ENCODE data around the gene GRID2IP.
"Not testable (repeated sequence)": the region's sequence is repeated elsewhere in the genome, so short reads cannot be mapped to it uniquely, and the experiment has no call there.

Gene GRID2IP

DNA sequence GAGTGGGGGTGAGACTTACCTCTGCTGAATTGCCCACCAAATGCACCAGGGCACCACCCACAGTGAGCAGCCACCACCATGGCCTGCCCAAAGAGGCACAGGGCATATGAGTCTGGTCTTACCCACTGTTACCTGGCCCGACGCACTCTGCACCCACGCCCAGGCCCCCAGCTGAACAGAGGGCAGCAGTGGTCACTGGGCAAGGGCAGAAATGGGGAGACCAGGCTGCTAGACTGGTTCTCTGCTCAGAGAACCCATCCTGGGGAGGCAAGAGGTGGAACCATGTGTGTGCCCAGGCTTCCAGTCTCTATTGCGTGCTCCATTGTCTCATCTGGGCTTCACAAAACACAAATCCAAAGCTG, 64.1 kb downstream of the GRID2IP start:
- no peak for DNase-seq (ENCODE audit: low read depth)

DNA sequence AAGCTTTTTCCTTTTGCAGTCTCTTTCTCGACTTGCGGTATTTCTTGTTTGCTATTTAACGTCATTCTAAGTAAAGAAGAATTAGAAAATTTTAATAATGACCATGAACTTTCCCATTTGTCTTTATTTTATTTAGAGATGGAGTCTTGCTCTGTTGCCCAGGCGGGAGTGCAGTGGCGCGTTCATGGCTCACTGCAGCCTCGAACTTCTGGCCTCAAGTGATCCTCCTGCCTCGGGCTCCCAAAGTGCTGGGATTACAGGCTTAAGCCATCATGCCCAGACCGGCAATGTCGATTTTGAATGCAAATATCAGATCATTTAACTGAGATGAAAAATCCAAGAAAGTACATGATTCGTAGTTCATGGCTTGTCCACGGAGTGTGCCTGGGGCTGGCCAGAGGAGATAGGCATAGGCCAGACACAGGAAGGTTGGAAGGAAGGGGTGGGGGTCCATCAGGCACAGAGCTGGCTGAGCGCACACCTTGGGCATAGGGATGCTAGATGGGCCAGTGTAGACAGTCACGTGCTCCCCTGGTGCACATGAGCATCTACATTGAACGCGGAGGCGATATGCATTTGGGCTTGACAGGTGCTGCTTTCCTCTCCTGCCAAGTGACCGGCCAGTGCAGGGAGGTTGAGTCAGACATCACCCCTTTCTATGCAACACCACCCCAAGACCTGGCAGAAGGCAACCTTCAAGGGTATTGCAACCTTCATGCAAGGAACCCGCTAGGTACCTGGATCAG, 64.7 kb downstream of the GRID2IP start:
- no peak for DNase-seq (ENCODE audit: low read depth)

DNA sequence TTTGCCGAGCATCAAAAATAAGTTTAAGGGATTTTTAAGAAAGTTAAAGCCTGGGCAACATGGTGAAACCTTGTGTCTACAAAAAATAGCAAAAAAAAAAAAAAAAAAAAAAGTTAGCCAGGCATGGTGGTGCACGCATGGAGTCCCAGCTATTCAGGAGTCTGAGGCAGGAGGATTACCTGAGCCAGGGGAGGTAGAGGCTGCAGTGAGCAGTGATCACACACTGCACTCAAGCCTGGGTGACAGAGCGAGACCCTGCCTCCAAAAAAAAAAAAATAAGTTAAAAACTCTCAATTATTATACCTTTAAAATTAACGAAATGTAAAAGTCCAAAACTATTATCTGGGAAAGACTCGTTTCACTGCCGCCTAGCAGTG, 68.5 kb downstream of the GRID2IP start:
- DNase-seq (ENCODE audit: low read depth) = no peak

DNA sequence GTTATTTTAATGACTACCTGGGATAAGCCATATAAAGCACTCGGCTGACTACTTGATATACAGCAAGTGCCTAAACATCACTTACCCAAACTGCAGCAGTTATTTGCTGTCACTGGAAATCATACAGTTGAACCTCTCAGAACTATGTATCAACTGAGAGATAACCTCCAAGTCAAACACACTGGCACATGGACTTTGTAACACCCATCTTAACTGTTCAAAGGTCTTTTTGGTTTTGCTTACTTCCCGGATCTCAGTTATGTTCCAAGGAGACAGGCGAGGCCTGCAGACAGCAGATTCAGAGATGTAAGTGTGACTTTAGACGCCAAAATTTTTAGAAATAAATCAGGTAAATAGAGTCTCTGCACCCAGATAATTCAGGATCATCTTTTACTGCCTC, 69.0 kb downstream of the GRID2IP start:
- no peak for DNase-seq (ENCODE audit: low read depth)

DNA sequence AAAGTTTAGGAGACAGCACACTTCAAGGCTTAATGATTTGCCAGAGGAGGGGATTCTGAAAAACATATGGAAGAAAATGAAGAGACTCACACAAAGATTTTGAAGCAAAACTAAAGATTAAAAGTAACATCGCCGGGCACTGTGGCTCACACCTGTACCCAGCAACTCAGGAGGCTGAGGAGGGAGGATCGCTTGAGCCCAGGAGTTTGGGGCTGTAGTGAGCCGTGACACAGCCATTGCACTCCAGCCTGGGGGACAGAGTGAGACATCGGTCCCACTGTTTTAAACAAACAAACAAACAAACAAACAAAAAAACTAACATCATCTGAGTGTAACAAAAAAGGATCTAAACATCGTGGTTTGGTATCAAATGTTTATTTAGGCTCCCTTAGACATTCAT, 69.8 kb downstream of the GRID2IP start:
- no peak for DNase-seq (ENCODE audit: low read depth)

DNA sequence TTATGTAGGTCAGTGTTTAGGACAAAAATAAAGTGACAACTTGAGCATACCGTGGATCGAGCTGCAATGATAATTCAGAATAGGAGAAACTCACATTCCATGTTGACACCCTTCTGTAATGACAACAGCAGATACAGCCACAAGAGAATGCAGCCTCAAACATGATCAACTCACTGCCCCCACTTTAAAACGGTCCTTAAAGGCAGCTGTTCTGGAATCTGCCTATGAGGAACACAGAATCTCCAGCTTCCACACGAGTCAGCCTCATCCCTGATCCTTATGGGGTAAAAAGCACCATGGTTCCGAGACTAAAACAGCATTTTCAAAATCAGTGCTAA, 71.0 kb downstream of the GRID2IP start:
- DNase-seq (ENCODE audit: low read depth) = no peak

DNA sequence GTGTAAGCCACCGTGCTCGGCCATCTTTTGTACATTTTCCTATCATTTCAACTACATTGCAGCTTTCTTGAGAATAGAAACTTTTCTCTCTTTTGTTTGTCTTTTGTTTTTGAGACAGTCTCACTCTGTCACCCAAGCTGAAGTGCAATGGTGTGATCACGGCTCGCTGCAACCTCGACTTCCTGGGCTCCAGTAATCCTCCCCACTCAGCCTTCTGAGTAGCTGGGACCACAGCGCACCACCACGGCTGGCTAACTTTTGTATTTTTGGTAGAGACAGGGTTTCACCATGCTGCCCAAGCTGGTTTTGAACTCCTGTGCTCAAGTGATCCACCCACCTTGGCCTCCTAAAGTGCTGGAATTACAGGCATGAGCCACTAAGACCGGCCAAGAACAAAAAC, 72.2 kb downstream of the GRID2IP start:
- no peak for DNase-seq (ENCODE audit: low read depth)

DNA sequence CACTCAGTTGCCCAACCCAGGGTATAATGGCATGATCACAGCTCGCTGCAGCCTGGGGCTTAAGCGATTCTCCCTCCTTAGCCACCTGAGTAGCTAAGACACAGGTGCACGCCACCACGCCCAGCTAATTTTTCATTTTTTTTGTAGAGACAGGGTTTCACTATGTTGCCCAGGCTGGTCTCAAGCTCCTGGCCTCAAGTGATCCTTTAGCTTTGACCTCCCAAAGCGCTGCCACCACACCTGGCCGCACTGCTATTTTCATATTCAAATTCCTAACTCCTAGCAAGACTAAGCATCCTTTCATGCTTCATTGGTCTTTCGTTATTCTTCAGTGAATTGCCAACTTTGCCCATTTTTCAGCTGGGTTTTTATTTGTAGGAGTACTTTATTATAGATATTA, 73.1 kb downstream of the GRID2IP start:
- DNase-seq (ENCODE audit: low read depth) = no peak

DNA sequence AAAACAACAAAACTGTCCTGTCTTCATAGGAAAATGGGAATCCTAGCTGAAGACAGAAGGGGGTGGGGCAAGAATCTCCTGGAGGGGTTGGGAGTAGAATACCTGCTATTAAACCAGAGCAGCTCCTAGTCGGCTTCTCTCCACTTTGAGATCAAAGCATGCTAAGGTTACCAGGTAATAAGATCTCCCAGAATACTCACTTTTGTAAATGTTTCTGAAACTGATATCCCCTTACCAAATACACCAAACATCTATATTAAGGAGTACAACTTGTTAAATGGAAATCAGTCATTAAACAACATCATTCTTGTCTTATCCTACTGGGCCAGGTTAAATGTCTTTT, 74.0 kb downstream of the GRID2IP start:
- DNase-seq (ENCODE audit: low read depth) = no peak

DNA sequence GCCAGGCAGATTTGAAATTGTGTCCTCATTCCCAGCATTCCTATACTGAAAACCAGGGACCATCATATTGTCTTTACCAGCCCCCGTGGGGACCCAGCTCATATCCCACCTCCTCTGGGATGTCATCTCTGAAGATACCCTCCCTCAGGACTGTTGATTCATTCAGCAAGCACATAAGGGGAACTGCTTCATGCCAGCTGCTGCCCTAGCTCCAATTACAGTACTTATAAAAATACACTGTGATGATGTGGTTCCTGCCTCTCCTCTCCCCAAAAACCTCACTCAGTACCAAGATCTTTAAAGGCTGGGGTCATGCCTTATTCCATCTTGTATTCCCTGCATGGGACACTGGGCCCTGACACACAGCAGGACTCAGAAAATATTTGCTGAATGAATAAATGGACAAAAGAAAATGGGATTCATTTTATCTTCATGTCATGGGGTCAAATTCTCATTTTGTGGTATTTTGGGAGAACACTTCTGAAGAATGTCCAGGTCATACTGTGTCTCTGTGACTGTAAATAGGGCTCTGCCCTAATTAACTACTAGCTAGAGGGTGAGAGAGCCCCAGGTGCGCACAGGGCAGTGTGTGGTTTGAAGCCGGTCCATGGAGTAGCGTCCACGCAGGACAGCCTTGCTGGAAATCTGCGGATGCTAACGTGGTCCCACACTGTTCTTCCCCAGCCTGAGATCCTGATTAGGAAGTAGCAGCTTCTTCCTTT, 74.5 kb downstream of the GRID2IP start:
- no peak for DNase-seq (ENCODE audit: low read depth)

DNA sequence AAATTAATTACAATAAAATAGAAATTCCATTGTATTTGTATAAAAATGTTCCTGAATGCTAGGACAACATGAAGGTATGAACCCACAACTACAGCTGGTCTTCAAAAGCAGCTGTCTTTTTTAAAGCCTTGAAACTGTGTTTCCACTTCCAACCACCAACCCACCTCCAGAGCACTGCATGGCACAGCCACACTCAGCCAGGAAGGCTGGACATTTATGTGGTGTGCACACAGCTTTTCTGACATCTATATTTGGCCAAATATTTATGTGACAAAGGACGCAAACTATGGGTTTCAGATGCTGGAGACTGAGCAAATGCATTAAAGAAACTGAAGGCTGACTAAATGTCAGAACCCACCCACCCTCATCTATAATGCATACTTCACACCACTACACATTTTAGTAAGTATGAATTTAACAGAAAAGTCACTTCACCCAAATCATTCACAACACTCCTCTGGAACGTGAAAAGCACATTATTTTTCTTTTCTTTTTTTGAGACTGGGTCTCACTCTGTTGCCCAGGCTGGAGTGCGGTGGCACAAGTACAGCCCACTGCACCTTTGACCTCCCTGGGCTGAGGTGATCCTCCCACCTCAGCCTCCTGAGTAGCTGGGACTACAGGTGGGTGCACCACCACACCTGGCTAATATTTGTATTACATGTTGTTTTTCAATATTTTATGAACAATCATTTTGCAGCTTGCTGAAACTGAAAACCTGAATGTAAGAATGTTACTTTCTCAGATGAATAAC, 75.7 kb downstream of the GRID2IP start:
- DNase-seq (ENCODE audit: low read depth) = no peak

DNA sequence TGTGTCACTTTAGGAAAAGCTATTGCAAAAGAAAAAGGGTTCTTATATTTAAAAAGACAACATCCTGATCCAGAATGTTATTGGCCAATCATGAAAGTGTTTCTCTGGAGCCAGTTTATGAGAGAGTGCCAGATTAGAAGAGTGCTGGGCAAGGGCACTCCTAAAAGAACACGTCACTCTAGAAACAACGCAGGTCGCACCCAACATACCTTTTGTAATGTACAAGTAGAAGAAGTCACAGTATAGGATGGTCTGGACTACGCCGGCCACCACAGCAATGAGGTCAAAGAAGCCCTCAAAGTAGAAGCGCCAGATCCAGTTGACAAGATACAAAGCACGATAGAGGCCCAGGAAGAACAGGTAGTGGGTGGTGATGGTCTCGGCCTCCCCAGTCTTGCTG, 85.4 kb downstream of the GRID2IP start:
- no peak for DNase-seq (ENCODE audit: low read depth)

DNA sequence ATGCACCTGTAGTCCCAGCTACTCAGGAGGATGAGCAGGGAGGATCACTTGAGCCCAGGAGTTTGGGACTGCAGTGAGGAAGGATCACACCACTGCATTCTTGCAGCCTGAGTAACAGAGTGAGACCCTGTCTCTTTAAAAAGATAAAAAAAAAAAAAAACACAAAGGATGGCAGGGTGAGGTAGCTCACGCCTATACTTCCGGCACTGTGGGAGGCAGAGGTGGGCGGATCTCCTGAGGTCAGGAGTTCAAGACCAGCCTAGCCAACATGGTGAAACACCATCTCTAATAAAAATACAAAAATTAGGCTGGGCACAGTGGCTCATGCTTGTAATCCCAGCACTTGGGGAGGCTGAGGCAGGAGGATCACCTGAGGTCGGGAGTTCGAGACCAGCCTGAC, 87.7 kb downstream of the GRID2IP start:
- not testable (repeated sequence) for DNase-seq (ENCODE audit: low read depth)

DNA sequence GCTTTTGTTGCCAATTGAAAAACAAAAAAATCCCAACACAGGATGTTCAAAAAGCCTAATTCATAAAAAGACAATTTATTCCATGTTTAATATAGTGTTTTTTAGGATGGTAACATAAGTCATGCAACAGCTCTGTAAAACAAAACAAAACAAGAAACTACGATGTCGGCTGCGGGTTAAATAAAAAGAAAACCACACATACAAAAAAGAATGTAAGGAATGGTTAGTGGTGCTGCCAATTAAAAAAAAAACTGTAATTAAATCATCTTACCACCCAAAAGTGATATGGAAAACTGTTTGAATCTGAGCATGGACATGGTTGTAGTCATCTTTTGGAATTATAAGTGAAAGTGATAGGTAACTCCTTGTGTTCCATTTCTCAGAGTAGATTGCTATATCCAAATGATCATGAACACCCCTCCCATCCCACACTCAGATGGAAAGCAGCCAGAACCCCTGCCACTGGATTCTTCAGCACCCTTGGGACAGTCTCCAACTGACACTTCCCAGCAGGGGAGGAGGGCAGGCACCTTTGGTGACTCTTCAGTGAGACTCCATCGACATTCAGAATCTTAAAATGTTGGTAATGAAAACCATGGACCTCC, 89.2 kb downstream of the GRID2IP start:
- no peak for DNase-seq (ENCODE audit: low read depth)

DNA sequence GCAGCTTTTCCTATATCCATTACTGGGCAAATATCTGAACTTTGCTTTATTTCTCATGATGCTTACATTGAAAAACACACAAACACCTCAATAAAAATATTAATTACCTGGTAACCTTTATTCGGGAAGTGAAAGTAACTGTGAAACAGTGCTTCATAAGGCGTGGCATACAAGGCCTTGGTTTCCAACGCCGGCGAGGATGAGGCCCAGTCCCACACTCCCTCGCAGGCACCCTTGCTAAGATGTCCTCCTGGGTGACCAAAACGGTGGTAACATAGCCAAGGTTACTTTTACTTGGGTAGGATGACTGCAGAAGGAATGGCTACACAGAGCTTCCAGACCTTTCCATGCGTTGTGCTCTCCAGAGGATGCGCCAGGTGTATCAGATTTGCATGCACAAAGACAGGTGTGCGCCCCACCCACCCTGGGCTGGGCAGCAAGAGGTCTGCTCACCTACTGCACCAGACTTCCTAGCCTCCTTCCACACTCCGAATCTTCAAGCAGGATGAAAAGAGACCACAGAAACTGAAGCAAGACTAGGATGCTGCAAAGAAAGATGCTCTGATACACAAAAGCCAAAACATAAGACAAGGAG, 90.2 kb downstream of the GRID2IP start:
- no peak for DNase-seq (ENCODE audit: low read depth)

DNA sequence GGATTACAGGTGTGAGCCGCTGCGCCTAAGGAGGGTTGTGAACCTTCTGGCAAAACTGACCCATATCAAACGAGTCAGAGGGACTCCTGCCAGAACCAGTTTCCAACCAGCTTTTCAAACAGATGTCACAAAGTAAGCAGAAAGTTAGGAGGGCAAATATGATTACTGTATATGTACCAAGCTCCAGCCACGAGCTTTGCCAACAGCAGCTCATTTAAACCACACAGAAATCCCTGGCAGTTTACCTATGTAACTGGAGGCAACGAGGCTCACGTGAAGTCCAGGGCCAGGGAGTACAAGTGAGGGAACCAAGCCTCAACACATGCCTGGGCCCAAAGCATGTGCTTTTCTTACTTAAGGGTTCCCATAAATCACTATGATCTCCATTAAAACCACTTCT, 91.0 kb downstream of the GRID2IP start:
- no peak for DNase-seq (ENCODE audit: low read depth)

DNA sequence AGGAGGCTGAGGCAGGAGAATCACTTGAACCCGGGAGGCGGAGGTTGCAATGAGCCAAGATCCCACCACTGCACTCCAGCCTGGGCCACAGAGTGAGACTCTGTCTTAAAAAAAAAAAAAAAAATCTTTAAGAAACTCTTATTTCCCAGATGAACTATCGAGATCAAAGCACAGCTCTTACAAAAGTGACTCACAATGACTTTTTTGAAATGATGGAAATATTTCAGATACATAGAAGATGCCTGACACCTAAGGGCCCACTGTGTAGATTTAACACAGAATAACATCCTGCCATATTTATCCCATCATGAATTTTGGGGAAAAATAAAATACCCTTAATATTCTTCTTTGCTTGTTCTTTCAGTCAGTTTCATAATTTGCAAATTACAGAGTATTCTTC, 92.6 kb downstream of the GRID2IP start:
- DNase-seq (ENCODE audit: low read depth) = not testable (repeated sequence)

DNA sequence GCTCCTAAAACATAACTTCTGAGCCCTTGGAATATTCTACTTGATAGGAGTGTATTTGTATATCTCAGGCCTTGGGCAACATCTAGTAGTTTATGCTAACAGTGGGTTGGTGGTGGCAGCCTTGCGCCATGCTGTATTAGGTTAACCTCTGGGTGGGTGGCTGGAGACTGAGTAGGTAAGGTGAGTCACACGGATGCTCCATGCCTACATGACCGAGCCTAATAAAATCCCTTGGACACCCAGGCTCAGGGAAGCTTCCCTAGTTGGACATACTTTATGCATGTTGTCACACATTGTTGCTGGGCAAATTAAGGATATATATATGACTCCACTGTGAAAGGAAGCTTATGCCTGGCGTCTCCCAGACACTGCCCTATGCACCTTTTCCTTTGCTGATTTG, 97.5 kb downstream of the GRID2IP start:
- peak; percentile 82 for DNase-seq (ENCODE audit: low read depth)

DNA sequence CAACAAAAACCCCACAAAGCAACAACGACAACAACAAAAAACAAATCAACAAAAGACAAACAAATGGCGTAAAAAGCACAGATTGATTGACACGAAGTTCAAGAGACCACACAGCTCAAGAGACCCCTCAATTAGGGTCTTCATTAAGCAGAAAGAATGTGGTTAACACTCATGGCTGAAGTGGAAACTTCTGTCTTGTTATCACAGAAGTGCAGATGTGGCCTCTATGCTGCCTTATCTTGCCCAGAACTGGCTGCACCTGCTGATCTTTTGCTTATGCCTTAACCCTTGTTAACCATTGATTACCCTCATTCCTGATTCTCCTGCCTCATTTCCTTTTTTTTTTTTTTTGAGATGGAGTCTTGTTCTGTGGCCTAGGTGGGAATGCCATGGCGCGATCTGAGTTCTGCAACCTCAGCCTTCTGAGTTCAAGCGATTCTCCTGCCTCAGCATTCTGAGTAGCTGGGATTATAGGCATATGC, 100.0 kb downstream of the GRID2IP start:
- no peak for DNase-seq (ENCODE audit: low read depth)

DNA sequence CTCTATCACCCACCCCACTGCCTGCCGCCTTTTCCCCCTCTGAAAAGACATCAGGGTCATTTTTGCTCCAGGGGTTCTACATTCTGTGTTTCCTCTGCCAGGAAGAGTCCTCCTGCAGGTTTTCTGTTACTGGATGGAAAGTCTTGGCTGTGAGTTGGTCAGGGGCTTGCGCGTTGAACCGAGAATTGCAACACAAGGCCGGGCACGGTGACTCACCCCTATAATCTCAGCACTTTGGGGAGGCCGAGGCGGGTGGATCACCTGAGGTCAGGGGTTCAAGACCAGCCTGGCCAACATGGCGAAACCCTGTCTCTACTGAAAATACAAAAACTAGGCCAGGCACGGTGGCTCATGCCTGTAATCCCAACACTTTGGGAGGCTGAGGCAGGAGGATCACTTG, 100.7 kb downstream of the GRID2IP start:
- DNase-seq (ENCODE audit: low read depth) = not testable (repeated sequence)

DNA sequence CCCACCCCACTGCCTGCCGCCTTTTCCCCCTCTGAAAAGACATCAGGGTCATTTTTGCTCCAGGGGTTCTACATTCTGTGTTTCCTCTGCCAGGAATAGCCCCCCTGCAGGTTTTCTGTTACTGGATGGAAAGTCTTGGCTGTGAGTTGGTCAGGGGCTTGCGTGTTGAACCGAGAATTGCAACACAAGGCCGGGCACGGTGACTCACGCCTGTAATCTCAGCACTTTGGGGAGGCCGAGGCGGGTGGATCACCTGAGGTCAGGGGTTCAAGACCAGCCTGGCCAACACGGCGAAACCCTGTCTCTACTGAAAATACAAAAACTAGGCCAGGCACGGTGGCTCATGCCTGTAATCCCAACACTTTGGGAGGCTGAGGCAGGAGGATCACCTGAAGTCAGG, 101.4 kb downstream of the GRID2IP start:
- DNase-seq (ENCODE audit: low read depth) = not testable (repeated sequence)

DNA sequence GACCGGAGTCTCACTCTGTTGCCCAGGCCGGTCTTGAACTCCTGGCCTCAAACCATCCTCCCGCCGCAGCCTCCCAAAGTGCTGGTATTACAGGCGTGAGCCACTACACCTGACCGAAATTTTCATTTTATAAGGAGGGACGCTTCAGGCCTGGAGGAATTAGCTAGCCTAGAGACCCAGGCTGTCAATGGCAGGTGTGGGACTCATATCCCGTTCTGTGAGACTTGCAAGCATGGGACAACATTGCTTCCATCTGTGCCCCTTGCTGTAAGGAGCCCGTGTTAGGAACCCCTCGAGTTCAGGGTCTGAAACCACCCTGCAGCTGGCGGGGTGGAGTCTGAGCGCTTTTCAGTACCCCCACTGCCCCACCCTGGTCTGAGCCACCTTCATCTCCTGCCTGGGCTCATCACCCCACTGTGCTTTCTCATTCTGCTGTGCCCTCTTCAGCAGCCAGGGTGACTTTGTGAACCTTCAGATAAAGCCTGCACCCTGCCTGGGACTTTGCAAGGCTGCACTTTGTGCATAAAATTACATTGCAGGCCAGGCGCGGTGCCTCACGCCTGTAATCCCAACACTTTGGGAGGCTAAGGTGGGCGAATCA, 102.2 kb downstream of the GRID2IP start:
- no peak for DNase-seq (ENCODE audit: low read depth)

Data from non-pigmented ciliary epithelial cell (primary cell).